ENCODE results near the gene LUC7L2.
"Not testable (repeated sequence)": the region's sequence is repeated elsewhere in the genome, so short reads cannot be mapped to it uniquely, and the experiment has no call there.

LUC7L2 gene

GRCh38 chr7:139359366-139360209 is at the start of gene LUC7L2:
Gene LUC7L2 (plus strand): TSS chr7:139359894. CDS start chr7:139360262, 368 bp downstream.
- peak; percentile 99 for DNase-seq

GRCh38 chr7:139317939-139318505 is 41.7 kb upstream of the LUC7L2 start:
- DNase-seq: no peak

GRCh38 chr7:139321071-139321745 is 38.5 kb upstream of the LUC7L2 start:
- DNase-seq: peak; percentile 71

- DNase-seq: not testable (repeated sequence)
These were observed 35.0 kb upstream of the LUC7L2 start for GRCh38 chr7:139324709-139325108.

GRCh38 chr7:139328375-139328774 is 31.3 kb upstream of the LUC7L2 start:
- DNase-seq: peak; percentile 14

GRCh38 chr7:139329119-139329518 is 30.6 kb upstream of the LUC7L2 start:
- no peak for DNase-seq

GRCh38 chr7:139330333-139331030 is 29.2 kb upstream of the LUC7L2 start:
- DNase-seq: no peak

GRCh38 chr7:139332697-139333359 is 26.9 kb upstream of the LUC7L2 start:
- DNase-seq: peak; percentile 9

GRCh38 chr7:139333443-139333842 is 26.3 kb upstream of the LUC7L2 start:
- DNase-seq: not testable (repeated sequence)

GRCh38 chr7:139334399-139335150 is 25.1 kb upstream of the LUC7L2 start:
- DNase-seq: no peak

GRCh38 chr7:139339025-139339424 is 20.7 kb upstream of the LUC7L2 start:
- DNase-seq: peak; percentile 96

- DNase-seq: no peak
These were observed 20.0 kb upstream of the LUC7L2 start for GRCh38 chr7:139339698-139340036.

GRCh38 chr7:139340037-139340807 is 19.5 kb upstream of the LUC7L2 start:
- DNase-seq: peak; percentile 99

GRCh38 chr7:139340808-139341057 is 19.0 kb upstream of the LUC7L2 start:
- no peak for DNase-seq

- DNase-seq: peak; percentile 97
These were observed 18.5 kb upstream of the LUC7L2 start, which contains the start of gene FMC1 for GRCh38 chr7:139341058-139341775. Gene FMC1 (plus strand): TSS chr7:139341337. CDS start chr7:139341385, 48 bp downstream.

- DNase-seq: no peak
These were observed 17.9 kb upstream of the LUC7L2 start for GRCh38 chr7:139341776-139342226.

- no peak for DNase-seq
These were observed 14.7 kb upstream of the LUC7L2 start for GRCh38 chr7:139345042-139345441.

GRCh38 chr7:139351027-139351426 is 8.7 kb upstream of the LUC7L2 start:
- DNase-seq: no peak

- no peak for DNase-seq
These were observed 5.0 kb upstream of the LUC7L2 start for GRCh38 chr7:139354729-139355128.

GRCh38 chr7:139355320-139355719 is 4.4 kb upstream of the LUC7L2 start:
- DNase-seq: no peak

Data from NCI-H82 (cell line).